Measurements from ENCODE around the gene CHST14. TPM values are rescaled to one million over a fixed set of nuclear protein-coding genes. Genes with fewer than 3 reads are reported as not detected.

Gene CHST14
- total RNA-seq, 2 experiments from 2014 or later = 14.3 to 14.6 TPM

GRCh38 chr15:40459391-40460015 is 11.3 kb upstream of the CHST14 start:
- Mint-ChIP-seq H3K4me3 (no peak overlapping the region), H3K27me3 (no peaks in the 10 kb centered on the region), H3K4me1 (peaks cover 28% of the 10 kb centered on the region), H3K27ac (no peak overlapping the region), H3K36me3 (ENCODE audit: low read depth) (peaks cover 12% of the 10 kb centered on the region), H3K9me3 (no peaks in the 10 kb centered on the region)
- DNase-seq = no peak
- ChIA-PET POLR2A (no interaction called here), CTCF (interaction anchor here (0.7 to 1.1 kb wide), 2 partner anchors 8 to 130 kb away, joined by 3 read pairs; no protein-coding TSS in a partner anchor)

GRCh38 chr15:40460404-40460803 is 10.4 kb upstream of the CHST14 start:
- H3K36me3 Mint-ChIP-seq (ENCODE audit: low read depth) = peaks cover 17% of the 10 kb centered on the region
- ChIA-PET POLR2A (no interaction called here), CTCF (interaction anchor here (0.7 kb wide), 1 partner anchor 9 kb away, joined by 3 read pairs; no protein-coding TSS in a partner anchor)

GRCh38 chr15:40461958-40462357 is 8.8 kb upstream of the CHST14 start:
- ChIA-PET CTCF (interaction anchor here (0.8 to 1.3 kb wide), 3 partner anchors 8 to 75 kb away, joined by 3 to 4 read pairs (median 3); partner anchors contain the start of gene CHST14), POLR2A (no interaction called here)
- DNase-seq = no peak
- H3K4me3 Mint-ChIP-seq = no peak overlapping the region
- peaks cover 27% of the 10 kb centered on the region for H3K36me3 Mint-ChIP-seq (ENCODE audit: low read depth)
- H3K27ac Mint-ChIP-seq = no peak overlapping the region
- no peaks in the 10 kb centered on the region for H3K27me3 Mint-ChIP-seq
- no peaks in the 10 kb centered on the region for H3K9me3 Mint-ChIP-seq
- peaks cover 18% of the 10 kb centered on the region for H3K4me1 Mint-ChIP-seq

More at GRCh38 chr15:40460404-40460803, 10.4 kb upstream of the CHST14 start:
- H3K4me3 Mint-ChIP-seq = no peak overlapping the region
- no peak overlapping the region for H3K27ac Mint-ChIP-seq
- H3K9me3 Mint-ChIP-seq = no peaks in the 10 kb centered on the region
- no peak for DNase-seq
- peaks cover 20% of the 10 kb centered on the region for H3K4me1 Mint-ChIP-seq
- H3K27me3 Mint-ChIP-seq = no peaks in the 10 kb centered on the region

- Mint-ChIP-seq H3K9me3 (no peaks in the 10 kb centered on the region), H3K4me3 (no peak overlapping the region), H3K27ac (no peak overlapping the region), H3K36me3 (ENCODE audit: low read depth) (peaks cover 28% of the 10 kb centered on the region), H3K27me3 (no peaks in the 10 kb centered on the region), H3K4me1 (peaks cover 22% of the 10 kb centered on the region)
- POLR2A ChIA-PET = no interaction called here
- DNase-seq = no peak
- CTCF ChIA-PET = interaction anchor here (0.7 to 1.2 kb wide), 5 partner anchors 8 to 15 kb away, joined by 3 to 4 read pairs (median 3); no protein-coding TSS in a partner anchor
Observed at GRCh38 chr15:40463279-40463678, 7.5 kb upstream of the CHST14 start.

- H3K4me1 Mint-ChIP-seq = peaks cover 22% of the 10 kb centered on the region
- DNase-seq = no peak
- H3K27me3 Mint-ChIP-seq = no peaks in the 10 kb centered on the region
- H3K36me3 Mint-ChIP-seq (ENCODE audit: low read depth) = peaks cover 28% of the 10 kb centered on the region
- POLR2A ChIA-PET = no interaction called here
- CTCF ChIA-PET = interaction anchor here (1.0 to 1.2 kb wide), 3 partner anchors 7 to 13 kb away, joined by 3 to 4 read pairs (median 4); no protein-coding TSS in a partner anchor
- H3K27ac Mint-ChIP-seq = no peak overlapping the region
- H3K9me3 Mint-ChIP-seq = no peaks in the 10 kb centered on the region
- no peak overlapping the region for H3K4me3 Mint-ChIP-seq
Observed at GRCh38 chr15:40463886-40464545, 6.8 kb upstream of the CHST14 start.

GRCh38 chr15:40464595-40465185 is 6.1 kb upstream of the CHST14 start:
- Mint-ChIP-seq H3K27me3 (no peaks in the 10 kb centered on the region), H3K9me3 (no peaks in the 10 kb centered on the region), H3K4me3 (no peak overlapping the region), H3K27ac (no peak overlapping the region), H3K4me1 (peaks cover 22% of the 10 kb centered on the region), H3K36me3 (ENCODE audit: low read depth) (peaks cover 28% of the 10 kb centered on the region)
- DNase-seq = no peak
- POLR2A ChIA-PET = no interaction called here
- CTCF ChIA-PET = interaction anchor here (1.0 kb wide), 1 partner anchor 8 kb away, joined by 3 read pairs; no protein-coding TSS in a partner anchor

GRCh38 chr15:40465939-40466338 is 4.8 kb upstream of the CHST14 start:
- Mint-ChIP-seq H3K9me3 (no peaks in the 10 kb centered on the region), H3K27me3 (no peaks in the 10 kb centered on the region), H3K27ac (no peak overlapping the region), H3K4me1 (peaks cover 25% of the 10 kb centered on the region), H3K36me3 (ENCODE audit: low read depth) (peaks cover 24% of the 10 kb centered on the region), H3K4me3 (no peak overlapping the region)
- no peak for DNase-seq
- ChIA-PET POLR2A (no interaction called here), CTCF (no interaction called here)

- no peak for DNase-seq
- no peak overlapping the region for H3K4me3 Mint-ChIP-seq
- H3K27me3 Mint-ChIP-seq = no peaks in the 10 kb centered on the region
- peaks cover 26% of the 10 kb centered on the region for H3K4me1 Mint-ChIP-seq
- CTCF ChIA-PET = no interaction called here
- H3K9me3 Mint-ChIP-seq = no peaks in the 10 kb centered on the region
- POLR2A ChIA-PET = no interaction called here
- H3K36me3 Mint-ChIP-seq (ENCODE audit: low read depth) = peaks cover 24% of the 10 kb centered on the region
- peak overlapping the region; percentile 62 for H3K27ac Mint-ChIP-seq
Observed at GRCh38 chr15:40466426-40467260, 4.1 kb upstream of the CHST14 start.

- Mint-ChIP-seq H3K27me3 (no peaks in the 10 kb centered on the region), H3K4me1 (peaks cover 30% of the 10 kb centered on the region), H3K9me3 (no peaks in the 10 kb centered on the region), H3K27ac (peak overlapping the region; percentile 54), H3K4me3 (no peak overlapping the region), H3K36me3 (ENCODE audit: low read depth) (peaks cover 24% of the 10 kb centered on the region)
- no peak for DNase-seq
- ChIA-PET CTCF (no interaction called here), POLR2A (no interaction called here)
Observed at GRCh38 chr15:40467261-40467615, 3.5 kb upstream of the CHST14 start.

- Mint-ChIP-seq H3K4me3 (no peak overlapping the region), H3K27me3 (no peaks in the 10 kb centered on the region), H3K4me1 (peaks cover 38% of the 10 kb centered on the region), H3K36me3 (ENCODE audit: low read depth) (peaks cover 29% of the 10 kb centered on the region), H3K27ac (no peak overlapping the region), H3K9me3 (no peaks in the 10 kb centered on the region)
- DNase-seq = no peak
- ChIA-PET POLR2A (no interaction called here), CTCF (interaction anchor here (0.8 to 3.0 kb wide), 3 partner anchors 9 to 18 kb away, joined by 3 to 8 read pairs (median 6); no protein-coding TSS in a partner anchor)
Observed at GRCh38 chr15:40468898-40469331, 1.9 kb upstream of the CHST14 start.

GRCh38 chr15:40469776-40470390 is 901 bp upstream of the CHST14 start:
- no peaks in the 10 kb centered on the region for H3K27me3 Mint-ChIP-seq
- DNase-seq = no peak
- H3K36me3 Mint-ChIP-seq (ENCODE audit: low read depth) = peaks cover 22% of the 10 kb centered on the region
- peak overlapping the region; percentile 5 for H3K27ac Mint-ChIP-seq
- ChIA-PET CTCF (interaction anchor here (0.6 to 3.0 kb wide), 7 partner anchors 8 to 707 kb away, joined by 3 to 8 read pairs (median 4); no protein-coding TSS in a partner anchor), POLR2A (no interaction called here)
- H3K4me1 Mint-ChIP-seq = peaks cover 38% of the 10 kb centered on the region
- H3K4me3 Mint-ChIP-seq = peak overlapping the region; percentile 57
- no peaks in the 10 kb centered on the region for H3K9me3 Mint-ChIP-seq

GRCh38 chr15:40471105-40471807 is 472 bp downstream of the CHST14 start:
- no peak for DNase-seq
- H3K4me3 Mint-ChIP-seq = peak overlapping the region; percentile 85

More at GRCh38 chr15:40471105-40471807, 472 bp downstream of the CHST14 start:
- POLR2A ChIA-PET = no interaction called here
- peak overlapping the region; percentile 90 for H3K27ac Mint-ChIP-seq
- no peaks in the 10 kb centered on the region for H3K27me3 Mint-ChIP-seq
- peaks cover 30% of the 10 kb centered on the region for H3K4me1 Mint-ChIP-seq
- H3K36me3 Mint-ChIP-seq (ENCODE audit: low read depth) = peaks cover 12% of the 10 kb centered on the region
- CTCF ChIA-PET = interaction anchor here (1.6 to 3.0 kb wide), 3 partner anchors 10 to 21 kb away, joined by 4 to 8 read pairs (median 6); no protein-coding TSS in a partner anchor
- H3K9me3 Mint-ChIP-seq = no peaks in the 10 kb centered on the region
